GM18909 (cell line): ENCODE results near the gene ZBTB49.

ENCODE experiments used
- ATAC-seq: cut with Tn5 transposase; IDR thresholded peaks from one replicate; pipeline ENCODE4 v1.9.1; 2021; ENCODE audit warnings: mild to moderate bottlenecking; ENCODE audit not compliant: unreplicated experiment, poor library complexity

ZBTB49 gene

GRCh38 chr4:4321951-4322688, 32.1 kb downstream of the ZBTB49 start:
- no peak for ATAC-seq

GRCh38 chr4:4323705-4324534, 33.9 kb downstream of the ZBTB49 start:
- no peak for ATAC-seq

- no peak for ATAC-seq
Observed at GRCh38 chr4:4325321-4325720, 35.3 kb downstream of the ZBTB49 start.

- ATAC-seq: no peak
Observed at GRCh38 chr4:4326166-4326565, 36.1 kb downstream of the ZBTB49 start.

- ATAC-seq: no peak
Observed at GRCh38 chr4:4327652-4328121, 37.6 kb downstream of the ZBTB49 start.

- no peak for ATAC-seq
Observed at GRCh38 chr4:4328206-4328605, 38.2 kb downstream of the ZBTB49 start.

- ATAC-seq: no peak
Observed at GRCh38 chr4:4328840-4329239, 38.8 kb downstream of the ZBTB49 start.

GRCh38 chr4:4329496-4329895, 39.4 kb downstream of the ZBTB49 start:
- ATAC-seq: no peak

- no peak for ATAC-seq
Observed at GRCh38 chr4:4330794-4331193, 40.7 kb downstream of the ZBTB49 start.

GRCh38 chr4:4332529-4332928, 42.5 kb downstream of the ZBTB49 start:
- ATAC-seq: no peak

GRCh38 chr4:4333265-4333706, 43.2 kb downstream of the ZBTB49 start:
- ATAC-seq: no peak

GRCh38 chr4:4334798-4335520, 44.9 kb downstream of the ZBTB49 start:
- ATAC-seq: no peak

- no peak for ATAC-seq
Observed at GRCh38 chr4:4338210-4339001, 48.4 kb downstream of the ZBTB49 start.

GRCh38 chr4:4339504-4340085, 49.5 kb downstream of the ZBTB49 start:
- no peak for ATAC-seq

- ATAC-seq: no peak
Observed at GRCh38 chr4:4341861-4342650, 52.0 kb downstream of the ZBTB49 start.

GRCh38 chr4:4343038-4343437, 53.0 kb downstream of the ZBTB49 start:
- no peak for ATAC-seq

GRCh38 chr4:4344915-4345527, 55.0 kb downstream of the ZBTB49 start:
- ATAC-seq: peak; percentile 73

- ATAC-seq: no peak
Observed at GRCh38 chr4:4347585-4347984, 57.5 kb downstream of the ZBTB49 start.
